GM19193 (cell line): ENCODE data around the gene DNM2.
A peak's percentile ranks its signal among the peaks of the same experiment; 100 is the strongest.

Experiments
- POLR2A ChIP-seq: IDR thresholded peaks from 4 replicates; pipeline ENCODE4 v1.6.1; 2011; ENCODE audit not compliant: insufficient read depth, insufficient read length; ENCODE audit errors: extremely low read depth

DNM2 gene

DNA sequence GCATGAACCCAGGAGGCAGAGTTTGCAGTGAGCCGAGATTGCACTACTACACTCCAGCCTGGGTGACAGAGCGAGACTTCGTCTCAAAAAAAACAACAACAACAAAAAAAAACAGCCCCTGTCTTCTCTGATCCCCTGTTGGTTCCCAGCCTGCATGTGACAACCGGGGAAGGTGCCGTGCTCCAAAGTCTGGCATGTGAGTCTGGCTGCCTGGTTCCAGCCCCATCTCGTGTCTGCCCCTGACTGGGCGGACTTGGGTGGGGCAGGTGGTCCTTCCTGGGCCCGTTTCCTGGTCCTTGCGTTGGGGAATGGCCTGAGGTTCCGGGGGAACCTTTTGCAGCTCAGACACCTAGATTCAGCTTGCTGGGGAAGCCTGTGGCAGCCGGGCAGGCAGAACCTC lies 50.5 kb downstream of the DNM2 start:
- TF ChIP-seq POLR2A, result no peak

DNA sequence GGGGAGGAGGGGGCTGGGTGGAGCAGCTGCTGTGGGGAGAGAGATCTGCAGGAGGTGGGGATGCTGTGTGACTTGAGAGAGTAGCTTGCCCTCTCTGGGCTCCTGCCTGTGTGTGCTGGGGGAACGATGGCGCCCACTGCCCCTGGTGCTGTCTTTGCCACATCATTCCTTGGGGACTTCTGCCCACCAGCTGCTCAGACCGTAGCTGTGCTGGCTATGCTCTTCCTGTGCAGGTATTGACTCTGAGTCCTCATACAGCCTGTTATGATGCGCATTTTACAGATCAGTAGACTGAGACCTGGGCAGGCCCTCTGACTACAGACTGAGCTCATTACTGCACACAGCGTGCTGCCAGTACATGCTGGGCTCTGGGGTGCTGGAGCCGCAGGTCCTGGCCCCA lies 51.1 kb downstream of the DNM2 start:
- no peak for TF ChIP-seq POLR2A

GRCh38 chr19:10769533-10770491 lies 51.9 kb downstream of the DNM2 start:
- no peak for TF ChIP-seq POLR2A

DNA sequence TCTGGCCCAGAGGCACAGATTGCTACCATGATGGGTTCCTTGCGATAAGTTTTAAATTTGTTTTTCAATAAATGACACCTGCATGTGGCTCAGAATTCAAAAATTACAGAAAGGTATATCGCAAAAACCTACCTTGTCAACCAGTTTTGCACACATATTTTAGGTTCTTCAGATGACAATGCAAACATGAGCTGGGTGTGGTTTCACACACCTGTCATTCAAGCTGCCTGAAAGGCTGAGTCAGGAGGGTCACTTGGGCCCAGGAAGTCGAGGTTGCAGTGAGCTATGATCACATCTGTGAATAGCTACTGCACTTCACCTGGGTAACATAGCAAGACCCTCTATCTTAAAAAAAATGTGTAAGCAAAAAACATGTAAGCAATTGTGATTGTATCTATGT lies 56.1 kb downstream of the DNM2 start:
- TF ChIP-seq POLR2A, result no peak

DNA sequence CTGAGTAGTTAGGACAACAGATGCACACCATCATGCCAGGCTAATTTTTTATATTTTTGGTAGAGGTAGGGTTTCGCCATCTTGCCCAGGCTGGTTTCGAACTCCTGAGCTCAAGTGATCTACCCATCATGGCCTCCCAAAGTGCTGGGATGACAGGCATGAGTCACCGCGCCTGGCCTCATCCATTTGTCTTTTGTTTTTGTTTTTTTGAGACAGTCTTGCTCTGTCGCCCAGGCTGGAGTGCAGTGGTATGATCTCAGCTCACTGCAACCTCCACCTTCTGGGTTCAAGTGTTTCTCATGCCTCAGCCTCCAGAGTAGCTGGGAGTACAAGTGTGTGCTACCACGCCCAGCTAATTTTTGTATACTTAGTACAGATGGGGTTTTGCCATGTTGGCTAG lies 57.0 kb downstream of the DNM2 start:
- no peak for TF ChIP-seq POLR2A

DNA sequence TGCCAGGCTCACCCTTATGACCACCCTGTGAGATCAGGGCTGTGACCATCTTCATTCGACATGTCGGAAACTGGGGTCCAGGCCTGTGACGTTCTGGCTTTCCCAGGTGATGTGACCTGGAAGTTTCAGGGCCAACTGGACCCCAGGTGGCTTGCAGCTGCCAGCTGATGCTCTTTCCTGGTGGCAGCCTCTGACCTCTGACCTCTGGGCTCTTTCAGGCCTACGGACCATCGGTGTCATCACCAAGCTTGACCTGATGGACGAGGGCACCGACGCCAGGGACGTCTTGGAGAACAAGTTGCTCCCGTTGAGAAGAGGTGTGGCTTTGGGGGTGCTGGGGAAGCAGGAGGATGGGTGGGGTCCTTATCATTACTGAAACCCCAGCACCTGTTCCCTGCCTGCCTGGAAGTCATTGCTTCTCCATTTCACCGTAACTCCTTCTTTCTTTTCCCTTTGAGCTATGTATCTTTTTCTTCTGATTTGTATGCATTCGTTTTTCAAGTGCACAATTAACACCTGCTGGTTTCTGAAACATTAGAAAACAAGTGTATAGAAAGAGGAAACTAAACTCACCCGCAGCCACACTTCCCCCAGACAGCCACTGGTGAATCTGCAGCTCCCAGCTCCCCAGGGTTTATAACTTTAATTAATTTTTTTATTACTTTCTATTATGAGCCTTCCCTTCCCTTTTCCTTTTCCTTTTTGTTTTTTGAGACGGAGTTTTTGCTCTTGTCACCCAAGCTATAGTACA lies 59.2 kb downstream of the DNM2 start:
- no peak for TF ChIP-seq POLR2A

- no peak for TF ChIP-seq POLR2A
Measured at GRCh38 chr19:10780368-10780767, 62.5 kb downstream of the DNM2 start.

GRCh38 chr19:10782795-10783194 lies 64.9 kb downstream of the DNM2 start:
- no peak for TF ChIP-seq POLR2A

- TF ChIP-seq POLR2A, result no peak
Measured at GRCh38 chr19:10784257-10784656, 66.4 kb downstream of the DNM2 start.

- TF ChIP-seq POLR2A, result no peak
Measured at GRCh38 chr19:10788146-10788545, 70.3 kb downstream of the DNM2 start.

DNA sequence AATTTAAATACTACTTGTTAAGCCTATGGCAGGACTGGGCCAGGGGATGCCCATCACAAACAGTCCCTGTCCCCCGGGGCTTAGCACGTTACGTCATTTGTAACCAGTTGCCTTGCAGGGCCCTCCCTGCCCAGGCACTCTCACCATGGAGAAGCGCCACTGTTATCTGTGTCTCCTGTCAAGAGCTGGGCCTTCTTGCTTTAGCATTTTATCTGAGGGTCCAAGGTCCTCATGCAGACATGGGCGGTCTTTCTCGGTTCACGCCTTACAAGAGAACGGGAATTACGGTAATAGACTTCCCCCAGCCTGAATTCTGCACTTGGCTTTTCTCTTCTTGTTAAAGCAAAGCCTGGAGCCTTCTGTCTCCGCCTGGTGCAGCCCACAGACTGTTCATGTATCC lies 72.0 kb downstream of the DNM2 start:
- TF ChIP-seq POLR2A, result no peak

DNA sequence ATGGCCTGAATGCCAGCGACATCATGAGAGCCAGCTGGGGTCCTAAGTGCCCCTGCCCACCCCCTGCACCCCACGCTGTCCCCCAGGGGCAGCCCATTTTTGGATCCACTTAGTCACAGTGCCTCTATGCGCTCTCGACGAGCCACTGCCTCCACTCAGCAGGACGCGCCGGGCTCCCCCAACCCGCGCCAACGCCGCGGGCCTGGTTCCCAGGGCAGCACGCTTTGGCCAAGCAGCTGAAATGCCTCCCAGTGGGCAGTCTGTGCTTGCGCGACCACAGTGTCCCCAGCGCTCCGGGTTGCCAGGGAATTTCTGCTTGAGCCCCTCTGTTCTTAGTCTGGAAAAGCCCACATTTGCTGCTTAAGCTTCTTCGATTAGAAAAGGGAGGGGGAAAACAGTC lies 78.8 kb downstream of the DNM2 start:
- no peak for TF ChIP-seq POLR2A

- TF ChIP-seq POLR2A, result no peak
Measured at GRCh38 chr19:10797078-10797477, 79.2 kb downstream of the DNM2 start.

DNA sequence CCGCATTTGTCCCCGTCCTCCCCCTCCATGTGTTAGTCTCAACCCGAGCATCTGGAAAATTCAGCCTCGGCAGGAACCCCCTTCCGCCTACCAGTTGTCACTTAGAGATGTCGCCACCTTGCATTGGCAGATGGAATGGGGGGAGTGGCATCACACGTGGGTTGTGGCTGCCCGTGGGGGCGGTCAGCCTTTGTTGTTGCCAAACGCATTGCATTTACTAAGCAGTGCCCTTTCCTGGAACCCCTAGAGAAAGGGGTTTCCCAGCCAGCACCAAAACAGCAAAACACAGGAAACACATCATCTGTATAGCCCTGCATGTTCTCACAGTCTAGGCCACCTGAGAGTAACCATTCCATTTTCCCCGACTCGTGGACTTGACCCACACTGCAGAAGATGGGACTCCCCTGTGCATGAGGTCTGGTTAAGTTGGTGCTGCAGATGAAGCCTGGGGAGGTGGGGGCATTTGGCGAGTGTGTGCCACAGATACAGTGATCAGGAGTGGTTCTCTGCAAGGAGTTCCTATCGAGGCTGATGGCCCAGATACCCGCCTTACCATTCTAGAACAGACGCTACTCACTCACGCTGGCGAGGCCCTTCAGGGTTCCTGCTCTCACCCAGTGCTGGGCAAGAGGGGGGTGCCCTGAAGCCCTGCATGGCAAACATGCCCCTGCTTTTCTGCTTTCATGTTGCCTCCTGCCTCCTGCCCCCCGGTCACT lies 79.8 kb downstream of the DNM2 start:
- TF ChIP-seq POLR2A, result peak; percentile 16

GRCh38 chr19:10800488-10800887 lies 82.6 kb downstream of the DNM2 start:
- TF ChIP-seq POLR2A, result no peak
